Immature natural killer cell (primary cell): Measurements from ENCODE around the gene POLR1A. TPM values are rescaled to one million over a fixed set of nuclear protein-coding genes. Genes with fewer than 3 reads are reported as not detected.

Source experiments
- DNase-seq, 3 donors: peaks; one replicate each; pipeline ENCODE4 v3.0.0; 2022; ENCODE audit warnings: mixed read lengths in 1 of 3
- H3K27ac Mint-ChIP-seq, 6 donors: one replicate each; pipeline ENCODE4 v1.8.0; 2020; ENCODE audit warnings: mixed read lengths in 6 of 6, mild to moderate bottlenecking in 5 of 6, inconsistent platforms in 4 of 6, moderate library complexity in 3 of 6
- H3K27me3 Mint-ChIP-seq, 3 donors: one replicate each; pipeline ENCODE4 v1.8.0; 2020 to 2021; ENCODE audit warnings: low read depth in 3 of 3, mild to moderate bottlenecking in 3 of 3, mixed read lengths in 3 of 3, moderate library complexity in 3 of 3, inconsistent platforms in 1 of 3
- H3K36me3 Mint-ChIP-seq, 3 donors: one replicate each; pipeline ENCODE4 v1.8.0; 2020; ENCODE audit warnings: mixed read lengths in 3 of 3, inconsistent platforms in 2 of 3, mild to moderate bottlenecking in 2 of 3
- H3K4me1 Mint-ChIP-seq, 2 donors: one replicate each; pipeline ENCODE4 v1.8.0; 2020; ENCODE audit warnings: inconsistent platforms in 2 of 2, mild to moderate bottlenecking in 2 of 2, mixed read lengths in 2 of 2, moderate library complexity in 1 of 2
- H3K4me3 Mint-ChIP-seq, 5 donors: one replicate each; pipeline ENCODE4 v1.8.0; 2020; ENCODE audit warnings: mild to moderate bottlenecking in 5 of 5, mixed read lengths in 5 of 5, inconsistent platforms in 3 of 5, moderate library complexity in 3 of 5
- H3K9me3 Mint-ChIP-seq, 6 donors: one replicate each; pipeline ENCODE4 v1.8.0; 2020; ENCODE audit warnings: mild to moderate bottlenecking in 6 of 6, mixed read lengths in 6 of 6, inconsistent platforms in 4 of 6, moderate library complexity in 3 of 6
- polyA plus RNA-seq, 3 donors: library from polyadenylated mRNA; unstranded; fragments of 300-500 nt; fragmentation: Illumina TruSeq; gene quantifications; one replicate each; pipeline ENCODE4 v1.2.3, GENCODE V29; 2021

POLR1A gene
- polyA plus RNA-seq, 3 donors from 2014 or later = 1.0 to 7.2 (median 3.1) TPM

- Mint-ChIP-seq H3K36me3 (peaks cover 33 to 67% (median 33%) of the 10 kb centered on the region in 3 donors), H3K27ac (peak overlapping the region in 1 of 6 donors; percentile 32), H3K9me3 (no peaks in the 10 kb centered on the region), H3K27me3 (peaks cover 0 to 2% (median 0%) of the 10 kb centered on the region in 3 donors), H3K4me1 (no peaks in the 10 kb centered on the region), H3K4me3 (no peak overlapping the region)
- DNase-seq = no peak
Observed at GRCh38 chr2:86124683-86125082, 19.0 kb upstream of the POLR1A start.

DNA sequence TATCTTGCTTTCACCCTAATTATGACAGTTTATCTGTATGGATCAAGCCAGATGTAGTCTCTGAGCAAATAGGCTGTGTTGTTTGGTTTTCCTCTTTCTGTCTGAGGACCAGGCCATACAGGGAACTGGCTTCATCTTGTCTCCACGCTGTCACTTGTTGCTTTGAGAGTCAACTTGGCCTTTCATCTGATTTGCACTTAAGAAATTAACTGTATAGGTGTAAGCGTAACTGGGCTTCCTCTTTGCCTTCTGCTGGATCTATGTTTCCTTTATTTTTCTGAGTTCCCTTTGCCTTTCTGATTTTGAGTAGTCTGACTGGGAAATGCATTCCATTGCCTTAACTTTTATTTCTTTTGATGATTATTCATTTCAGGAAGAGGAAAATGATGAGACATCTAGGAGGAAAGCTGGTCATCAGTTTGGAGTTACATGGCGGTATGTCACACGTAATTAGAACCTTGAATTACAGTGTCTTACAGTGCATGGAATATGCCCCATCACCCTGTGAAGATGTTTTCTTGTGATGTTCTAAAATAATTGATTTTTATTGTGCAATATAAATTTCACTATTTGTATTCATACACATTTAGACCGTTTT lies 17.7 kb upstream of the POLR1A start:
- H3K9me3 Mint-ChIP-seq = no peaks in the 10 kb centered on the region
- no peak overlapping the region for H3K4me3 Mint-ChIP-seq
- peaks cover 0 to 2% (median 0%) of the 10 kb centered on the region in 3 donors for H3K27me3 Mint-ChIP-seq
- peaks cover 37 to 67% (median 41%) of the 10 kb centered on the region in 3 donors for H3K36me3 Mint-ChIP-seq
- H3K4me1 Mint-ChIP-seq = no peaks in the 10 kb centered on the region
- H3K27ac Mint-ChIP-seq = no peak overlapping the region
- DNase-seq = no peak

DNA sequence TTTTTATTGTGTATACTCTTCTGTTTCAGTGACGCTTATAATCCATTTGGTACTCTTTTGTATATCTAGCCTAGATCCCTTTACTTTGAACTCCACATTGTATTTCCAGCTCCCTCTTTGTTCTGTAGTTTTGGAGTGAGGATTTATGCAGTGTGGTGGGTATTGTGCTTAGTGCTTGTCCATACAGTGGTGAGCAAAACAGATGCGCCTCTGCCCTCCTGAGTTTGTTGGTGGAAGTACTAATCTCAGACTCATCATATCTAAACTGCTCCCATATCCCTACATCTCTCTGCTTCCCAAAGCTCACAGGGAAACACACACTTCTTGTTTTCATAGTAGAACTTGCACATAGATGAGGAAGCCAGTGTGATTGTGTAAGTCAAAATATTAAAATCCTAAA lies 12.4 kb upstream of the POLR1A start:
- Mint-ChIP-seq H3K4me1 (peaks cover 0 to 12% of the 10 kb centered on the region in 2 donors), H3K27me3 (peaks cover 0 to 2% (median 0%) of the 10 kb centered on the region in 3 donors), H3K36me3 (peaks cover 28 to 58% (median 30%) of the 10 kb centered on the region in 3 donors), H3K9me3 (no peaks in the 10 kb centered on the region), H3K27ac (no peak overlapping the region), H3K4me3 (no peak overlapping the region)
- no peak for DNase-seq

DNA sequence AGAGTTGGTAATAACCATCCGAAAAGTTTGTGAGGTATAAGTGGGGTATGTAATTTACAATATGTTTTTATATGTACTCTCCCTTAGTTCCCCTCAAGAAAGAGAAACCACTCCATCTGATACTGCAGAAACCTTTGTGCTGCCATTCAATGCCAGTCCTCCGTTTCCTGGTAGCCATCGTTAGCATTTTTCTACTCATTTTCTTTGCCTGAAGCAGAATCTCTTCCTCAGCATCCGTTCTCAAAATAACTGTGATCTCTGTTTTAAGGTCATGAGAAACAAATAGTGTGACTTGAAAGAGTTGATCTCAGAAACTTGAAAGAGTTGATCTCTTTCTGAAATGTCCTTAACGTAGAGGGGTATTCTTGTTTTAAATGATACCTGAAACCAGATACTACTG lies 1.3 kb upstream of the POLR1A start:
- H3K27me3 Mint-ChIP-seq = peaks cover 2 to 5% (median 2%) of the 10 kb centered on the region in 3 donors
- peaks cover 54 to 82% of the 10 kb centered on the region in 2 donors for H3K4me1 Mint-ChIP-seq
- no peak for DNase-seq
- H3K27ac Mint-ChIP-seq = peak overlapping the region; percentile 65 to 99 (median 98)
- H3K9me3 Mint-ChIP-seq = no peaks in the 10 kb centered on the region
- peaks cover 7 to 26% (median 8%) of the 10 kb centered on the region in 3 donors for H3K36me3 Mint-ChIP-seq
- H3K4me3 Mint-ChIP-seq = peak overlapping the region; percentile 93 to 97 (median 93)

DNA sequence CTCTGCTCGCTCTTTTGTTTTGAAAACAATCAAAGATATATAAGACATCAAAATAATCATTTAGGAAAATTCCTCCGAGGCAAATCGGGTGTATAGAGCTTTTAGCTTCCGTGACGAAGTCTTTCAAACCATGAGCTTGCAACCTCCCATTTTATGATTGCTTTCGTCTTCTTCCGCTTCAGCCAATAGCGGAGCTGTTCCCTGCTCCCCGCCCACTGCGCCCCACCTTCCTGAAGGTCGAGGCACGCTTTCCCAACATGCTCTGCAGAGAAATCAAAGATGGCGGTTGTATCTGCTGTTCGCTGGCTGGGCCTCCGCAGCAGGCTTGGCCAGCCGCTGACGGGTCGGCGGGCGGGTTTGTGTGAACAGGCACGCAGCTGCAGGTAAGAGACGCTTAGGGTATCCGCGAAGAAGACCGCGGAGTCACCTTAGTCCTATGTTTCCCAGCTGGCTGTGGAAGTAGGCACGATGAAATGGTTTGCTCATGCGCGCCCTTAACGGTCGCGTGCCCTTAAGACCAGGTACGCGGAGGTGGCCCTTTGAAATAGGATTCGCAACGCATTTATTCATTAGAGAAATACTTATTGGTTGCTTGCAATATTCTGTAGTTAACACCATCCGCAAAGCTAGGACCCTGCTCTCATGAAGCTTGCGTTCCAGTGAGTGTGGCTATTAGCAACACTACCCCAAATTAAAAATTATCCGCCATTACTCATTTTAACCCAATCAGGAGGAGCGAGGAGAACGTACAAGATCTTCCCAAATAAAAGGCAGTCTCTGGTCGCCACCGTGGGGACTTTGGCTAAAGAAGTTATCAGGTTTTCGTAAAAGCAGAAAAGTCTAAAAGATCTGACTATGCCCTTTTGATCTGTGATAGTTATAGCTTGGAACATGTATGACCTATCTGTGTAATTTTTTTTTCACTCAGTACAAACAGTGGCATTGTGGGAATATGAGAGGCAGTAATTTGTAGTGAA lies 571 bp upstream of the POLR1A start, which contains the start of gene PTCD3:
Gene PTCD3 (plus strand): TSS at position 267 of the 977 bp plus-strand sequence. CDS start 13 bp downstream, at position 280.
- Mint-ChIP-seq H3K9me3 (no peaks in the 10 kb centered on the region), H3K27me3 (peaks cover 2 to 5% (median 2%) of the 10 kb centered on the region in 3 donors), H3K4me3 (peak within 1 kb of the TSS; percentile 93 to 97 (median 93)), H3K4me1 (peaks cover 54 to 82% of the 10 kb centered on the region in 2 donors), H3K27ac (peak within 1 kb of the TSS; percentile 94 to 99 (median 98)), H3K36me3 (peaks cover 7 to 30% (median 9%) of the 10 kb centered on the region in 3 donors)
- peak; percentile 91 for DNase-seq

DNA sequence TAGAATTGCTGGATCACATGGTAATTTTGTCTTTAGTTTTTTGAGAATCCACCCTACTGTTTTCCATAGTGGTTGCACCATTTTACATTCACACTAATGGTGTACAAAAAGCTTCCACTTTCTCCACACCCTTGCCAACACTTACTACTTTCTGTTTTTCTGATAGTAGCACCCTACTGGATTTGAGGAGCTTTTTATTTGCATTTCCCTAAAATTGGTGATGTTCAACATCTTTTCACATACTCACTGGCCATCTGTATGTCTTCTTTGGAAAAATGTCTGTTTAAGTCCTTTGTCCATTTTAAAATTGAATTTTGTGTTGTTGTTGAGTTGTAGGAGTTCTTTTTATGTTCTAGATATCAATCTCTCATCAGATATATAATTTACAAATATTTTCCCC lies 3.5 kb downstream of the POLR1A start:
- Mint-ChIP-seq H3K4me3 (no peak overlapping the region), H3K36me3 (peaks cover 9 to 27% (median 14%) of the 10 kb centered on the region in 3 donors), H3K4me1 (peaks cover 39 to 50% of the 10 kb centered on the region in 2 donors), H3K27me3 (peaks cover 0 to 5% (median 0%) of the 10 kb centered on the region in 3 donors), H3K27ac (no peak overlapping the region), H3K9me3 (no peaks in the 10 kb centered on the region)
- no peak for DNase-seq

- H3K27ac Mint-ChIP-seq = no peak overlapping the region
Observed at GRCh38 chr2:86097913-86098312, 7.8 kb downstream of the POLR1A start.

GRCh38 chr2:86097114-86097896 lies 8.4 kb downstream of the POLR1A start:
- no peaks in the 10 kb centered on the region for H3K27me3 Mint-ChIP-seq
- DNase-seq = no peak
- H3K4me1 Mint-ChIP-seq = peaks cover 0 to 1% of the 10 kb centered on the region in 2 donors
- no peaks in the 10 kb centered on the region for H3K9me3 Mint-ChIP-seq
- H3K4me3 Mint-ChIP-seq = no peak overlapping the region
- no peak overlapping the region for H3K27ac Mint-ChIP-seq
- H3K36me3 Mint-ChIP-seq = peaks cover 16 to 37% (median 20%) of the 10 kb centered on the region in 3 donors

More at GRCh38 chr2:86097913-86098312, 7.8 kb downstream of the POLR1A start:
- H3K36me3 Mint-ChIP-seq = peaks cover 16 to 42% (median 21%) of the 10 kb centered on the region in 3 donors
- H3K4me1 Mint-ChIP-seq = peaks cover 2 to 7% of the 10 kb centered on the region in 2 donors
- no peaks in the 10 kb centered on the region for H3K9me3 Mint-ChIP-seq
- no peak for DNase-seq
- no peak overlapping the region for H3K4me3 Mint-ChIP-seq
- no peaks in the 10 kb centered on the region for H3K27me3 Mint-ChIP-seq

GRCh38 chr2:86094229-86094628 lies 11.5 kb downstream of the POLR1A start:
- Mint-ChIP-seq H3K27me3 (no peaks in the 10 kb centered on the region), H3K9me3 (no peaks in the 10 kb centered on the region), H3K4me1 (no peaks in the 10 kb centered on the region), H3K27ac (no peak overlapping the region), H3K4me3 (no peak overlapping the region), H3K36me3 (peaks cover 19 to 39% (median 23%) of the 10 kb centered on the region in 3 donors)
- DNase-seq = no peak

DNA sequence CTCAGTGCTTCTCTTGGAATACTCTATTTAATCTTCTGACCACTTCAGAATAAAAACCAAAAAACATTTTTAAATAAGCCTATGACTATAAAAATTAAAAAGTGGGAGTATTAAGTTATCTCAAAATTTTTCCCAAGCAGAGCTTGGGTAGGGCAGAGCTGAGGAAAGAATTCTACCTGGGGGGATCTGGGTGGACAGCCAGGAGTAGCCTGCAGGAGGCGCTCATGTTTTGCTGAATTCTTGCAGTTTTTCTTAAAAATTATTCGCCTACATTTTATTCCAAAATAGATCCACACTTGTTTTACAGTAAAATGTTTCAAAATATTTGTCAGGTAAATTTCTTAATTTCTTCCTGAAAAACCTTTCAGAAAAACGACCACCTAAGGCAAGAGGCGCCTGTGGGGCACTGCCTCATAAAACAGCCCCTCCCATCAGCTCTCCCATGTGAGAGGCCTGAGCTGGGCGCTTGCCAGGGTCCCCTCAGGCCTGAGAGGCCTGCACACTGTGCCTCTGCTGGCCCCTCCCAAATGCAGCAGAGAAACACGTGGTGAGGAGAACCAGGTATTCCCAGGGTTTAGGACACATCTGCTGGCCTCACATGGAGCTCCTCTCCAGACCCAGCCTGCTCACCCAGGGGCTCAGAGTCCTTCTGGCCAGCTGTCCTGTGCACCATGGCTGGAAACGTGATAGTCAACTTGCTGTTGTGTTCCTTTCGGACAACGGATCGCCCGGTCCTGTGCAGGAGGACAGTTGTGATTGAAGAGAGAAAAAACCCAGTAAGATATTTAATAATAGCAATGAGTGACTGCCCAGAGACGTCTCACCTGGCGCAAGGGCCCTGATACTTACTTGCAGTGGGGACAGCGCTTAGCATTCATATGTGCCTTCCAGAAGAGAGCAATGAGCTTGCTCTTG lies 17.5 kb downstream of the POLR1A start:
- Mint-ChIP-seq H3K4me3 (no peak overlapping the region), H3K4me1 (no peaks in the 10 kb centered on the region), H3K27me3 (no peaks in the 10 kb centered on the region), H3K36me3 (peaks cover 4 to 26% (median 14%) of the 10 kb centered on the region in 3 donors), H3K27ac (no peak overlapping the region), H3K9me3 (no peaks in the 10 kb centered on the region)
- DNase-seq = no peak

DNA sequence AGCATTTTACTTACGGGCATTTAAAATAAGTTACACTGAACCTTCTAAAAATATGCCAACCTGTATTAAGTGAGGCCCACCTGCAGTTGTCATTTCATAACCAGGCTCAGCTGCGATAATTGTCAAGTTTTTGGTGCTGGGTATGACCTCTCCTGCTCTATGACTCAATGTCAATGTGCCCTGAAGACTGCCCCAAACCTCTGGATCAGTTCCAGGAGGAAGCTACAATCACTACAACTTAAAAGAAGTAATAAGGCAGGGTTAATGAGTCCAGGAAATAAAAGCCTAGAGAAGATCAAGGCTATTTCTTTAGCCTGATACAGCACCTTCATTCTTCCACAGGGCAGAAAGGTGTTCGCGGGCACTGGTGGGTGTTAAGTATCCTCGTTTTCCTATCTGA lies 22.9 kb downstream of the POLR1A start:
- no peak for DNase-seq
- peaks cover 2 to 12% (median 7%) of the 10 kb centered on the region in 3 donors for H3K27me3 Mint-ChIP-seq
- H3K4me3 Mint-ChIP-seq = no peak overlapping the region
- peaks cover 0 to 17% (median 3%) of the 10 kb centered on the region in 3 donors for H3K36me3 Mint-ChIP-seq
- H3K9me3 Mint-ChIP-seq = no peaks in the 10 kb centered on the region
- peaks cover 33 to 34% of the 10 kb centered on the region in 2 donors for H3K4me1 Mint-ChIP-seq
- peak overlapping the region; percentile 97 to 100 (median 99) for H3K27ac Mint-ChIP-seq

DNA sequence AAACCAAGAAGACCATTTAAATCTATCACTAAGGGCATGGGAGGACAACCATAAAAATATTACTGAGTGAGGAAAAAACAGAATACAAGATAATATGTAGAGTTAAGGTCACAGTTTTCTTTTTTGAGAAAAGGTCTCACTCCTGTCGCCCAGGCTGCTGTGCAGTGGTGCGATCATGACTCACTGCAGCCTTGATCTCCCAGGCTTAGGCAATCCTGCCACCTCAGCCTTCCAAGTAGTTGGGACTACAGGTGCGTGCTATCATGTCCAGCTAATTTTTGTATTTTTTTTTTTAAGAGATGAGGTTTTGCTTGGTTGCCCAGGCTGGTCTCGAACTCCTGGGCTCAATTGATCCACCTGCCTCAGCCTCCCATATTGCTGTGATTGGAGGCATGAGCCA lies 24.0 kb downstream of the POLR1A start:
- peaks cover 33 to 34% of the 10 kb centered on the region in 2 donors for H3K4me1 Mint-ChIP-seq
- peaks cover 2 to 12% (median 7%) of the 10 kb centered on the region in 3 donors for H3K27me3 Mint-ChIP-seq
- peaks cover 0 to 14% (median 3%) of the 10 kb centered on the region in 3 donors for H3K36me3 Mint-ChIP-seq
- H3K27ac Mint-ChIP-seq = peak overlapping the region; percentile 97 to 100 (median 99)
- H3K4me3 Mint-ChIP-seq = no peak overlapping the region
- no peak for DNase-seq
- H3K9me3 Mint-ChIP-seq = no peaks in the 10 kb centered on the region
